ENCODE data around the gene TGM1.

TGM1 gene

DNA sequence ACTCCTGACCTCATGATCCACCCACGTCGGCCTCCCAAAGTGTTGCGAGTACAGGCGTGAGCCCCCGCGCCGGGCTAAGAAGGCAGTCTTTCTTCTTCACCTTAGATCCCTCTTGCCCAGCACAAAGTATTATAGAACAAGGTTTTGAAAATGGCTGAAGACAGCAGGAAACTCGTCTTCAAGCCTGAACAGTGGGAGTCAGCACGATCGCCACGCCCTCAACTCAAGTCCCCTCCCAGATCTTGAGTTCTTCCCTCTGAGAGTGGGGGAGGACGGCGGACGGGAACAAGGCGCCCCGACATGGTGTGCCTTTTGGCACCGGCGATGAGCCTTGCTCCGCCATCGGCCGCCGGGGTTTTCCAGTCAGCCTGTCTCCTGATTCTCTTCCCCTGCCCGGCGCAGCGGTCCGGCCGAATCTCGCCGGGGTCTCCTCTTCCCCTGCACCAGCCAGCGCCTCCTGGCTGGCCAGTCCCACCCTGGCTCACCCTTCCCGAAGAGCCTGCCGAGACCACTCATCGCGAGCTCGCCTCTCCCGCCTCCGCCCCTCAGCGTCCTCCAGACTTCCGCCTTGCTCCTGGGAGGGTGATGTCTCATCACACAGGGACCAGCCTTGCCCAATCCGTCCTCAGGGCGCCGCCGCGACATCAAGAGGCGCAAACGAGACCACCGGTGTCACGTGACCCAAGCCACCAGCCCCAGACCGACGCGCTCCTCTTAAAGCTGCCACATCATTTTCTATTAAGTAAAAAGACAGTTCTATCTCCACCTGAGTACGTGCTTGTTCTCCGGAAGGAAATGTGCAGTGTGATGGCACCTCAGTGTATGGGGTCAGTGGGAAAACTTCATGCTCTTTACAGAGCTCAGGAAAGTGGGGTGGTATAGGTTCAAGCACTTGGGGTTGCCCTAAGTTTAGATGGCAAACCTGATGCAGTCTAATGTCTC, 49.8 kb downstream of the TGM1 start, which contains the start of gene CHMP4A:
TSS of gene CHMP4A (minus strand) at position 565 of the 942 bp plus-strand sequence. CDS start at position 516, 49 bp downstream.
- H4K91ac ChIP-seq (ENCODE audit: low read depth, low read length, poor library complexity), result no peak within 1 kb of the TSS
- peak within 1 kb of the TSS; percentile 62 to 90 for H3K4me3 ChIP-seq (ENCODE audit: low read length in 2 of 2)
- H2BK120ac ChIP-seq (ENCODE audit: low read depth, low read length), result no peak within 1 kb of the TSS
- H3K36me3 ChIP-seq (replicated peaks in 1 of 2; ENCODE audit: control insufficient read depth in 2 of 2, insufficient read depth in 2 of 2, low read length in 2 of 2), result peaks cover 24 to 58% of the 10 kb centered on the region in 2 donors
- H3K9me3 ChIP-seq (replicated peaks in 1 of 2; ENCODE audit: control insufficient read depth in 2 of 2, insufficient read depth in 1 of 2, low read depth in 1 of 2, low read length in 2 of 2), result no peaks in the 10 kb centered on the region
- H3K27me3 ChIP-seq (ENCODE audit: control insufficient read depth in 3 of 3, insufficient read depth in 3 of 3, low read depth in 1 of 3, low read length in 3 of 3), result no peaks in the 10 kb centered on the region
- H3K9ac ChIP-seq (ENCODE audit: low read depth, low read length, poor library complexity), result peak within 1 kb of the TSS; percentile 94
- no peak within 1 kb of the TSS for H2BK12ac ChIP-seq (ENCODE audit: low read length)
- no peak within 1 kb of the TSS for H2AK5ac ChIP-seq (ENCODE audit: low read depth, low read length)
- H4K8ac ChIP-seq (ENCODE audit: low read depth, low read length), result no peak within 1 kb of the TSS
- peak; percentile 94 for DNase-seq (ENCODE audit: low spot score)
- H3K23ac ChIP-seq (ENCODE audit: low read depth, low read length, poor library complexity), result peak within 1 kb of the TSS; percentile 98
- H3K4ac ChIP-seq (ENCODE audit: low read length), result no peak within 1 kb of the TSS
- peak within 1 kb of the TSS; percentile 73 for H3K4me2 ChIP-seq (ENCODE audit: insufficient read depth, low read length, poor library complexity, severe bottlenecking)
- H3K14ac ChIP-seq (ENCODE audit: low read length), result peak within 1 kb of the TSS; percentile 77
- no peak within 1 kb of the TSS for H2BK15ac ChIP-seq (ENCODE audit: low read length)
- no peak within 1 kb of the TSS for H2BK5ac ChIP-seq (ENCODE audit: low read length)
- H3K79me1 ChIP-seq (ENCODE audit: low read depth, low read length), result no peaks in the 10 kb centered on the region
- H3K4me1 ChIP-seq (ENCODE audit: control insufficient read depth in 2 of 2, insufficient read depth in 1 of 2, low read depth in 1 of 2, low read length in 2 of 2), result peaks cover 4 to 5% of the 10 kb centered on the region in 2 donors
- WGBS, 2 donors (ENCODE audit: extremely low coverage in 2 of 2, insufficient read length in 2 of 2, insufficient replicate concordance in 1 of 2), result no CpG with 5 or more reads among the region's 53 CpGs
- peak within 1 kb of the TSS; percentile 96 for H3K27ac ChIP-seq (replicated peaks; ENCODE audit: low read length)
- H3K18ac ChIP-seq (ENCODE audit: low read length), result peak within 1 kb of the TSS; percentile 96
- H2AFZ ChIP-seq (ENCODE audit: low read length), result peak within 1 kb of the TSS; percentile 85

DNA sequence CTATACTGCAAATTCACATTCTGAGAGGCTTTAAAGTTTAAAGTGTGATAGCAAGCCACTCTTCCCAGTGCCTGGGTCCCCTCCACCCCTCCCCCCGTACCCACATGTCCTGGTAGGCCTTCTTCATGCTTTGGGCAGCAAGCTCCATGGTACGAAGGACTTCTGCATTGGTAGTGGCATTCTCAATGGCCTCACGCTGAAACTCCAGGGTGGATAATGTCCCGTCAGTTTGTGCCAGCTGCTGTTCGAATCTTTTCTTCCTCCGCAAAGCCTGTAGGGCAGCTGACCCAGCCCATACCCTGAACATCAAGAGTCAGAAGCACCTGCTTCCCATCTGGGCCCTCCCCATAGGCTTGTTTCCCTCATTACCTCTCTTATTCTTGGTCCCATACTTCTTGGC, 51.7 kb downstream of the TGM1 start:
- Histone ChIP-seq H3K9ac (ENCODE audit: low read depth, low read length, poor library complexity) (peak overlapping the region; percentile 50), H3K27ac (replicated peaks; ENCODE audit: low read length) (no peak overlapping the region), H3K4me1 (ENCODE audit: control insufficient read depth in 2 of 2, insufficient read depth in 1 of 2, low read depth in 1 of 2, low read length in 2 of 2) (peaks cover 4 to 5% of the 10 kb centered on the region in 2 donors), H3K9me3 (replicated peaks in 1 of 2; ENCODE audit: control insufficient read depth in 2 of 2, insufficient read depth in 1 of 2, low read depth in 1 of 2, low read length in 2 of 2) (no peaks in the 10 kb centered on the region), H2BK12ac (ENCODE audit: low read length) (no peak overlapping the region), H2BK15ac (ENCODE audit: low read length) (no peak overlapping the region), H3K27me3 (ENCODE audit: control insufficient read depth in 3 of 3, insufficient read depth in 3 of 3, low read depth in 1 of 3, low read length in 3 of 3) (no peaks in the 10 kb centered on the region), H3K23ac (ENCODE audit: low read depth, low read length, poor library complexity) (peak overlapping the region; percentile 46), H2BK5ac (ENCODE audit: low read length) (no peak overlapping the region), H4K8ac (ENCODE audit: low read depth, low read length) (peak overlapping the region; percentile 83), H3K18ac (ENCODE audit: low read length) (no peak overlapping the region), H3K4ac (ENCODE audit: low read length) (no peak overlapping the region), H3K14ac (ENCODE audit: low read length) (no peak overlapping the region), H3K4me3 (ENCODE audit: low read length in 2 of 2) (no peak overlapping the region), H4K91ac (ENCODE audit: low read depth, low read length, poor library complexity) (no peak overlapping the region), H2BK120ac (ENCODE audit: low read depth, low read length) (no peak overlapping the region), H3K4me2 (ENCODE audit: insufficient read depth, low read length, poor library complexity, severe bottlenecking) (no peak overlapping the region), H3K36me3 (replicated peaks in 1 of 2; ENCODE audit: control insufficient read depth in 2 of 2, insufficient read depth in 2 of 2, low read length in 2 of 2) (peaks cover 35 to 62% of the 10 kb centered on the region in 2 donors), H3K79me1 (ENCODE audit: low read depth, low read length) (peaks cover 7% of the 10 kb centered on the region), H2AFZ (ENCODE audit: low read length) (no peak overlapping the region), H2AK5ac (ENCODE audit: low read depth, low read length) (no peak overlapping the region)
- no CpG with 5 or more reads among the region's 6 CpGs for WGBS, 2 donors (ENCODE audit: extremely low coverage in 2 of 2, insufficient read length in 2 of 2, insufficient replicate concordance in 1 of 2)
- no peak for DNase-seq (ENCODE audit: low spot score)

DNA sequence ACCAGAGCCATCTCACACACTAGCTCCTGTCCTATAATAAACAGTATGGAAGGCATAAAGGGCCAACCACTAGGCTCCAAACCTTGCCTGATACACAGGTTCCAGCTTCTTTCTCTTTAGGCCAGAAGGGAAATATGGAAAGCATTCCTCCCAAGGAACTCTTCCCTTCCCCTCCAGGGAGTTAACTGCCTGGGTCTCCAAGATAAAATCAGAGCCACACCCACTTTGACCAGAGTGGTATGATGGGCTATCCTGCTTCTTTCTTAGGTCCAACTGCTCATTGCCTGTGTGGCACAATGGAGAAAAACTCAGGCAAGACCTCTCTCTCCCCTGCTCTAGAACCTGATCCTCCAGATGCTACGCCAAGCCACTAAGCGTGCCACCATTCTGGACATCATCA, 55.4 kb downstream of the TGM1 start:
- Histone ChIP-seq H3K36me3 (replicated peaks in 1 of 2; ENCODE audit: control insufficient read depth in 2 of 2, insufficient read depth in 2 of 2, low read length in 2 of 2) (peaks cover 44 to 80% of the 10 kb centered on the region in 2 donors), H3K4me2 (ENCODE audit: insufficient read depth, low read length, poor library complexity, severe bottlenecking) (no peak overlapping the region), H3K9ac (ENCODE audit: low read depth, low read length, poor library complexity) (no peak overlapping the region), H2BK15ac (ENCODE audit: low read length) (no peak overlapping the region), H3K27ac (replicated peaks; ENCODE audit: low read length) (no peak overlapping the region), H2AK5ac (ENCODE audit: low read depth, low read length) (no peak overlapping the region), H3K14ac (ENCODE audit: low read length) (no peak overlapping the region), H3K9me3 (replicated peaks in 1 of 2; ENCODE audit: control insufficient read depth in 2 of 2, insufficient read depth in 1 of 2, low read depth in 1 of 2, low read length in 2 of 2) (no peaks in the 10 kb centered on the region), H3K4me3 (ENCODE audit: low read length in 2 of 2) (no peak overlapping the region), H3K4ac (ENCODE audit: low read length) (no peak overlapping the region), H3K18ac (ENCODE audit: low read length) (no peak overlapping the region), H3K23ac (ENCODE audit: low read depth, low read length, poor library complexity) (no peak overlapping the region), H3K4me1 (ENCODE audit: control insufficient read depth in 2 of 2, insufficient read depth in 1 of 2, low read depth in 1 of 2, low read length in 2 of 2) (no peaks in the 10 kb centered on the region), H2AFZ (ENCODE audit: low read length) (no peak overlapping the region), H4K8ac (ENCODE audit: low read depth, low read length) (no peak overlapping the region), H3K79me1 (ENCODE audit: low read depth, low read length) (peaks cover 7% of the 10 kb centered on the region), H3K27me3 (ENCODE audit: control insufficient read depth in 3 of 3, insufficient read depth in 3 of 3, low read depth in 1 of 3, low read length in 3 of 3) (no peaks in the 10 kb centered on the region), H2BK12ac (ENCODE audit: low read length) (no peak overlapping the region), H2BK120ac (ENCODE audit: low read depth, low read length) (no peak overlapping the region), H4K91ac (ENCODE audit: low read depth, low read length, poor library complexity) (no peak overlapping the region), H2BK5ac (ENCODE audit: low read length) (no peak overlapping the region)
- WGBS, 2 donors (ENCODE audit: extremely low coverage in 2 of 2, insufficient read length in 2 of 2, insufficient replicate concordance in 1 of 2), result no CpG with 5 or more reads among the region's 2 CpGs
- no peak for DNase-seq (ENCODE audit: low spot score)

DNA sequence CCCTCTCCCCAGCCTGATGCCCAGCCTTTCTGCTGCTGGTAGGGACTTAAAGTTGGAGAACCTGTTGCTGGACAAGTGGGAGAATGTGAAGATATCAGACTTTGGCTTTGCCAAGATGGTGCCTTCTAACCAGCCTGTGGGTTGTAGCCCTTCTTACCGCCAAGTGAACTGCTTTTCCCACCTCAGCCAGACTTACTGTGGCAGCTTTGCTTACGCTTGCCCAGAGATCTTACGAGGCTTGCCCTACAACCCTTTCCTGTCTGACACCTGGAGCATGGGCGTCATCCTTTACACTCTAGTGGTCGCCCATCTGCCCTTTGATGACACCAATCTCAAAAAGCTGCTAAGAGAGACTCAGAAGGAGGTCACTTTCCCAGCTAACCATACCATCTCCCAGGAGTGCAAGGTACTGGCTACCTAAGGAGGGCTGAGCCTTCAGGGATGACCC, 55.8 kb downstream of the TGM1 start:
- no peak overlapping the region for H3K4me2 ChIP-seq (ENCODE audit: insufficient read depth, low read length, poor library complexity, severe bottlenecking)
- no peak overlapping the region for H2BK5ac ChIP-seq (ENCODE audit: low read length)
- H3K79me1 ChIP-seq (ENCODE audit: low read depth, low read length), result peaks cover 7% of the 10 kb centered on the region
- H2BK12ac ChIP-seq (ENCODE audit: low read length), result no peak overlapping the region
- H2AFZ ChIP-seq (ENCODE audit: low read length), result no peak overlapping the region
- H3K23ac ChIP-seq (ENCODE audit: low read depth, low read length, poor library complexity), result no peak overlapping the region
- H3K27ac ChIP-seq (replicated peaks; ENCODE audit: low read length), result no peak overlapping the region
- no peak overlapping the region for H3K9ac ChIP-seq (ENCODE audit: low read depth, low read length, poor library complexity)
- no peak overlapping the region for H3K4ac ChIP-seq (ENCODE audit: low read length)
- WGBS, 2 donors (ENCODE audit: extremely low coverage in 2 of 2, insufficient read length in 2 of 2, insufficient replicate concordance in 1 of 2), result no CpG with 5 or more reads among the region's 5 CpGs
- H3K36me3 ChIP-seq (replicated peaks in 1 of 2; ENCODE audit: control insufficient read depth in 2 of 2, insufficient read depth in 2 of 2, low read length in 2 of 2), result peaks cover 44 to 84% of the 10 kb centered on the region in 2 donors
- H3K4me3 ChIP-seq (ENCODE audit: low read length in 2 of 2), result no peak overlapping the region
- H3K9me3 ChIP-seq (replicated peaks in 1 of 2; ENCODE audit: control insufficient read depth in 2 of 2, insufficient read depth in 1 of 2, low read depth in 1 of 2, low read length in 2 of 2), result no peaks in the 10 kb centered on the region
- H2BK15ac ChIP-seq (ENCODE audit: low read length), result no peak overlapping the region
- DNase-seq (ENCODE audit: low spot score), result no peak
- H3K18ac ChIP-seq (ENCODE audit: low read length), result no peak overlapping the region
- no peak overlapping the region for H2AK5ac ChIP-seq (ENCODE audit: low read depth, low read length)
- no peaks in the 10 kb centered on the region for H3K4me1 ChIP-seq (ENCODE audit: control insufficient read depth in 2 of 2, insufficient read depth in 1 of 2, low read depth in 1 of 2, low read length in 2 of 2)
- no peaks in the 10 kb centered on the region for H3K27me3 ChIP-seq (ENCODE audit: control insufficient read depth in 3 of 3, insufficient read depth in 3 of 3, low read depth in 1 of 3, low read length in 3 of 3)
- H4K91ac ChIP-seq (ENCODE audit: low read depth, low read length, poor library complexity), result no peak overlapping the region
- H2BK120ac ChIP-seq (ENCODE audit: low read depth, low read length), result no peak overlapping the region
- H3K14ac ChIP-seq (ENCODE audit: low read length), result no peak overlapping the region
- H4K8ac ChIP-seq (ENCODE audit: low read depth, low read length), result no peak overlapping the region
